Mucosa of gallbladder (tissue), 1 donor: ENCODE measurements around the gene MNT. TPM values are rescaled to one million over a fixed set of nuclear protein-coding genes. Genes with fewer than 3 reads are reported as not detected.

Experiments used
- total RNA-seq: library from RNA; stranded (reverse); gene quantifications from one replicate; pipeline ENCODE4 v1.2.1, GENCODE V29; 2021
- donor health status: DM: no; HTN: no; CAD: no.

Gene MNT
- total RNA-seq, 1 donor from 2014 or later: 44.0 TPM

Other genes with a start within 250 kb of the MNT start
- 36.9 TPM for gene SMG6, start 97.3 kb downstream of the MNT start, total RNA-seq
- 9.8 TPM for gene SRR, start 97.1 kb downstream of the MNT start, total RNA-seq
- 18.8 TPM for gene TSR1, start 64.6 kb downstream of the MNT start, total RNA-seq
- gene SGSM2, start 63.6 kb downstream of the MNT start, total RNA-seq: 69.8 TPM
- gene METTL16, start 110.8 kb upstream of the MNT start, total RNA-seq: 26.1 TPM
- gene PAFAH1B1, start 192.6 kb upstream of the MNT start, total RNA-seq: 110 TPM